OCI-LY1 (cell line): ENCODE results near the gene SEMG2.

Experiments
- H2AFZ ChIP-seq: fragments of 200-600 bp; sonication (generic), shearing (Covaris generic); 2 replicates; pipeline ENCODE4 v1.6.0; 2014; ENCODE audit warnings: antibody characterized with exemption, mild to moderate bottlenecking, low read length
- H3F3A ChIP-seq: fragments of 200-600 bp; sonication (generic), shearing (Covaris generic); 2 replicates; pipeline ENCODE4 v1.6.0; 2014; ENCODE audit warnings: mild to moderate bottlenecking, antibody characterized with exemption, low read length, moderate library complexity; ENCODE audit not compliant: insufficient read depth
- H3K27ac ChIP-seq: fragments of 200-600 bp; sonication (generic); 2 replicates; pipeline ENCODE4 v1.5.1; 2014; ENCODE audit warnings: low read length, mixed run types, mild to moderate bottlenecking, low read depth; ENCODE audit not compliant: poor library complexity, severe bottlenecking
- H3K27me3 ChIP-seq: fragments of 200-600 bp; sonication (generic); 2 replicates; pipeline ENCODE4 v1.6.0; 2014; ENCODE audit warnings: antibody characterized with exemption, mild to moderate bottlenecking, low read length, moderate library complexity; ENCODE audit not compliant: insufficient read depth
- H3K36me3 ChIP-seq: fragments of 200-600 bp; sonication (generic); 2 replicates; pipeline ENCODE4 v1.6.1; 2014; ENCODE audit warnings: mild to moderate bottlenecking, antibody characterized with exemption, low read length, moderate library complexity, mixed read lengths; ENCODE audit not compliant: insufficient read depth
- H3K4me1 ChIP-seq: fragments of 200-600 bp; sonication (generic); 2 replicates; pipeline ENCODE4 v1.5.1; 2014; ENCODE audit warnings: mild to moderate bottlenecking, low read length, moderate library complexity; ENCODE audit not compliant: insufficient read depth, severe bottlenecking
- H3K4me2 ChIP-seq: fragments of 200-600 bp; sonication (generic), shearing (Covaris generic); 2 replicates; pipeline ENCODE4 v1.6.1; 2014; ENCODE audit warnings: low read length
- H3K4me3 ChIP-seq: fragments of 200-600 bp; sonication (generic); 2 replicates; pipeline ENCODE4 v1.5.1; 2014; ENCODE audit warnings: low read length, low read depth, mild to moderate bottlenecking, mixed read lengths; ENCODE audit not compliant: poor library complexity, severe bottlenecking
- H3K79me2 ChIP-seq: fragments of 200-600 bp; shearing (Covaris generic); 2 replicates; pipeline ENCODE4 v1.6.1; 2016; ENCODE audit warnings: mixed run types, low read length, mixed read lengths; ENCODE audit not compliant: insufficient read depth
- H3K9ac ChIP-seq: fragments of 200-600 bp; sonication (generic), shearing (Covaris generic); 2 replicates; pipeline ENCODE4 v1.6.1; 2014; ENCODE audit warnings: mild to moderate bottlenecking, low read length, mixed read lengths
- H3K9me2 ChIP-seq: fragments of 200-600 bp; sonication (generic), shearing (Covaris generic); 2 replicates; pipeline ENCODE4 v1.6.1; 2014; ENCODE audit warnings: low read depth, mild to moderate bottlenecking, low read length, mixed read lengths
- H3K9me3 ChIP-seq: fragments of 200-600 bp; shearing (Covaris generic); 2 replicates; pipeline ENCODE4 v1.6.1; 2014; ENCODE audit warnings: low read length, mixed read lengths
- H4K20me1 ChIP-seq: fragments of 200-600 bp; sonication (generic), shearing (Covaris generic); 2 replicates; pipeline ENCODE4 v1.6.0; 2016; ENCODE audit warnings: mild to moderate bottlenecking, low read length; ENCODE audit not compliant: insufficient read depth
- CTCF ChIP-seq: fragments of 200-600 bp; sonication (generic), shearing (Covaris generic); IDR thresholded peaks from 2 replicates; pipeline ENCODE4 v1.5.1; 2017; ENCODE audit warnings: mild to moderate bottlenecking, antibody characterized with exemption, low read length, moderate library complexity, mixed read lengths
- EZH2 ChIP-seq: fragments of 200-600 bp; sonication (generic), shearing (Covaris generic); IDR thresholded peaks from 2 replicates; pipeline ENCODE4 v1.8.0; 2017; ENCODE audit warnings: borderline replicate concordance, mixed run types, mild to moderate bottlenecking, antibody characterized with exemption, low read length, moderate library complexity, mixed read lengths

SEMG2 gene

GRCh38 chr20:45268531-45268930 lies 47.4 kb downstream of the SEMG2 start:
- H3K4me3 ChIP-seq = no peak overlapping the region
- H3K79me2 ChIP-seq = no peaks in the 10 kb centered on the region
- H3K9me3 ChIP-seq = no peaks in the 10 kb centered on the region
- no peak overlapping the region for H3K27ac ChIP-seq
- no peaks in the 10 kb centered on the region for H3K27me3 ChIP-seq
- H4K20me1 ChIP-seq = no peaks in the 10 kb centered on the region
- H2AFZ ChIP-seq = no peak overlapping the region
- H3K4me2 ChIP-seq = no peak overlapping the region
- no peak overlapping the region for H3K9ac ChIP-seq
- H3F3A ChIP-seq = no peaks in the 10 kb centered on the region
- H3K9me2 ChIP-seq = no peaks in the 10 kb centered on the region
- TF ChIP-seq EZH2 (no peak), CTCF (no peak)
- no peaks in the 10 kb centered on the region for H3K36me3 ChIP-seq
- H3K4me1 ChIP-seq = no peaks in the 10 kb centered on the region

DNA sequence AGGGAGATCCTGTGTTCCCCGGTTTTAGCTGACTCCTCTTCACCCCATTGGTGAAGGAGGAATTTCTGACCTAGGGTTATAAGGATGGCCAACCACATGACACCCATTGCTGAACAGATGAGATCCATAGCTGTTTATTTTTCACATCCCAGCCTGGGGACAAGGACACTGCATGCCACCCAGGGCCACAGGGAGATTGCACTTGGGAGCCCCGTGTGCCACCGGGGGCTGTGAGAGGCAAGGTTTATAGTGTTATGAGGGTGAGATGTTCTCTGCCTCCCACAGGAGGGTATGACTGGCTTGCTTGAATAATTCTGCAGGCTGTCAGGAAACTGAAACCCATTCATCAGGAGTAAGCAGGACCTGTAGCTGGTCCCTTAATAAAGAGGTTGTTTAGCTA lies 47.9 kb downstream of the SEMG2 start:
- H3K9me2 ChIP-seq = no peaks in the 10 kb centered on the region
- H3K9me3 ChIP-seq = no peaks in the 10 kb centered on the region

GRCh38 chr20:45269754-45270270 lies 48.6 kb downstream of the SEMG2 start:
- H3K4me2 ChIP-seq = no peak overlapping the region
- no peaks in the 10 kb centered on the region for H3K27me3 ChIP-seq
- H3K4me1 ChIP-seq = no peaks in the 10 kb centered on the region
- no peaks in the 10 kb centered on the region for H3K36me3 ChIP-seq
- H3K27ac ChIP-seq = no peak overlapping the region
- H3F3A ChIP-seq = no peaks in the 10 kb centered on the region
- no peak for TF ChIP-seq EZH2
- TF ChIP-seq CTCF = no peak
- H4K20me1 ChIP-seq = no peaks in the 10 kb centered on the region
- no peak overlapping the region for H3K4me3 ChIP-seq
- H3K79me2 ChIP-seq = no peaks in the 10 kb centered on the region
- no peaks in the 10 kb centered on the region for H3K9me3 ChIP-seq
- no peak overlapping the region for H3K9ac ChIP-seq
- H3K9me2 ChIP-seq = no peaks in the 10 kb centered on the region
- no peak overlapping the region for H2AFZ ChIP-seq

More for the DNA sequence above, 47.9 kb downstream of the SEMG2 start:
- H2AFZ ChIP-seq = no peak overlapping the region
- no peaks in the 10 kb centered on the region for H3K4me1 ChIP-seq
- no peaks in the 10 kb centered on the region for H3K36me3 ChIP-seq
- no peak overlapping the region for H3K4me3 ChIP-seq
- no peaks in the 10 kb centered on the region for H4K20me1 ChIP-seq
- H3F3A ChIP-seq = no peaks in the 10 kb centered on the region
- no peak overlapping the region for H3K4me2 ChIP-seq
- TF ChIP-seq CTCF = no peak
- TF ChIP-seq EZH2 = no peak
- no peak overlapping the region for H3K9ac ChIP-seq
- no peaks in the 10 kb centered on the region for H3K27me3 ChIP-seq
- H3K27ac ChIP-seq = no peak overlapping the region
- H3K79me2 ChIP-seq = no peaks in the 10 kb centered on the region
